Astrocyte (in vitro differentiated cells and primary cell): ENCODE data around the gene RPL21. TPM values are rescaled to one million over a fixed set of nuclear protein-coding genes. Genes with fewer than 3 reads are reported as not detected.

Experiments used
- DNase-seq: peaks from one replicate; pipeline ENCODE4 v3.0.0-alpha.2; 2010; ENCODE audit warnings: low read depth
- FAIRE-seq: peaks from 2 replicates; lab custom pipeline; 2011; peaks lifted over from hg19 to GRCh38; lab: Jason Lieb, UNC
- H2AFZ ChIP-seq: 2 replicates; pipeline ENCODE4 v1.6.0; 2012; ENCODE audit warnings: low read depth, low read length, inconsistent platforms
- H3K27ac ChIP-seq: 2 replicates; pipeline ENCODE4 v1.5.1; 2011; ENCODE audit warnings: low read depth, low read length, inconsistent platforms
- H3K27me3 ChIP-seq: 2 replicates; pipeline ENCODE4 v1.6.0; 2011; ENCODE audit warnings: low read length, inconsistent platforms; ENCODE audit not compliant: insufficient read depth
- H3K36me3 ChIP-seq: 2 replicates; pipeline ENCODE4 v1.5.1; 2011; ENCODE audit warnings: low read length, inconsistent platforms; ENCODE audit not compliant: insufficient read depth
- H3K4me1 ChIP-seq: 2 replicates; pipeline ENCODE4 v1.5.1; 2011; ENCODE audit warnings: low read length, inconsistent platforms; ENCODE audit not compliant: insufficient read depth
- H3K4me2 ChIP-seq: 2 replicates; pipeline ENCODE4 v1.6.0; 2012; ENCODE audit warnings: low read length, inconsistent platforms
- H3K4me3 ChIP-seq: 2 replicates; pipeline ENCODE4 v1.5.1; 2011; ENCODE audit warnings: low read depth, mild to moderate bottlenecking, low read length, inconsistent platforms; ENCODE audit not compliant: insufficient read depth
- H3K79me2 ChIP-seq: 2 replicates; pipeline ENCODE4 v1.6.0; 2012; ENCODE audit warnings: mild to moderate bottlenecking, low read length, inconsistent platforms; ENCODE audit not compliant: insufficient read depth
- H3K9ac ChIP-seq: 2 replicates; pipeline ENCODE4 v1.6.0; 2012; ENCODE audit warnings: mild to moderate bottlenecking, low read length, inconsistent platforms
- H3K9me3 ChIP-seq: 2 replicates; pipeline ENCODE4 v1.5.1; 2012; ENCODE audit warnings: low read depth, mild to moderate bottlenecking, low read length, inconsistent platforms; ENCODE audit not compliant: insufficient read depth
- H4K20me1 ChIP-seq: 2 replicates; pipeline ENCODE4 v1.6.0; 2012; ENCODE audit warnings: low read length, inconsistent platforms; ENCODE audit not compliant: insufficient read depth
- H3K27ac Mint-ChIP-seq: one replicate; pipeline ENCODE4 v1.8.0; 2021; ENCODE audit warnings: mild to moderate bottlenecking, mixed read lengths; ENCODE audit not compliant: unreplicated experiment
- H3K27me3 Mint-ChIP-seq: one replicate; pipeline ENCODE4 v1.8.0; 2021; ENCODE audit warnings: low read depth, mixed read lengths; ENCODE audit not compliant: unreplicated experiment
- H3K36me3 Mint-ChIP-seq: one replicate; pipeline ENCODE4 v1.8.0; 2021; ENCODE audit warnings: low read depth, mixed read lengths; ENCODE audit not compliant: unreplicated experiment
- H3K4me1 Mint-ChIP-seq: one replicate; pipeline ENCODE4 v1.8.0; 2021; ENCODE audit warnings: low read depth, mixed read lengths; ENCODE audit not compliant: unreplicated experiment
- H3K4me3 Mint-ChIP-seq: one replicate; pipeline ENCODE4 v1.8.0; 2021; ENCODE audit warnings: mild to moderate bottlenecking, moderate library complexity, mixed read lengths; ENCODE audit not compliant: unreplicated experiment
- H3K9me3 Mint-ChIP-seq: one replicate; pipeline ENCODE4 v1.8.0; 2021; ENCODE audit warnings: mild to moderate bottlenecking, mixed read lengths; ENCODE audit not compliant: unreplicated experiment
- CTCF ChIP-seq: IDR thresholded peaks from 2 replicates; pipeline ENCODE4 v1.5.1; 2011; ENCODE audit warnings: low read depth, mild to moderate bottlenecking, inconsistent platforms, low read length, moderate library complexity; ENCODE audit not compliant: insufficient read depth
- EZH2 ChIP-seq: IDR thresholded peaks from 2 replicates; pipeline ENCODE4 v1.6.1; 2012; ENCODE audit warnings: mild to moderate bottlenecking, low read length, inconsistent platforms; ENCODE audit not compliant: insufficient read depth
- total RNA-seq: library from RNA; stranded (reverse); gene quantifications from 2 replicates; pipeline ENCODE4 v1.2.1, GENCODE V29; 2021

RPL21 gene
- total RNA-seq, 1 donor from 2014 or later = 728 TPM

GRCh38 chr13:27228131-27228530 is 23.2 kb upstream of the RPL21 start:
- Histone ChIP-seq H3K36me3 (no peaks in the 10 kb centered on the region), H3K27ac (no peak overlapping the region), H3K4me3 (no peak overlapping the region), H3K4me1 (no peaks in the 10 kb centered on the region), H3K9ac (no peak overlapping the region), H3K9me3 (no peaks in the 10 kb centered on the region), H3K4me2 (no peak overlapping the region), H2AFZ (no peak overlapping the region), H4K20me1 (no peaks in the 10 kb centered on the region), H3K79me2 (no peaks in the 10 kb centered on the region), H3K27me3 (no peaks in the 10 kb centered on the region)
- TF ChIP-seq EZH2 (no peak), CTCF (no peak)
- Mint-ChIP-seq H3K9me3 (peaks cover 8% of the 10 kb centered on the region), H3K4me3 (no peak overlapping the region), H3K27ac (no peak overlapping the region), H3K27me3 (no peaks in the 10 kb centered on the region), H3K4me1 (no peaks in the 10 kb centered on the region), H3K36me3 (peaks cover 3% of the 10 kb centered on the region)
- FAIRE-seq = no peak
- DNase-seq = no peak

- FAIRE-seq = no peak
Observed at GRCh38 chr13:27229642-27230041, 21.7 kb upstream of the RPL21 start.

More at GRCh38 chr13:27229642-27230041, 21.7 kb upstream of the RPL21 start:
- Histone ChIP-seq H3K9me3 (no peaks in the 10 kb centered on the region), H3K4me2 (no peak overlapping the region), H3K27me3 (no peaks in the 10 kb centered on the region), H3K79me2 (no peaks in the 10 kb centered on the region), H3K27ac (no peak overlapping the region), H3K36me3 (no peaks in the 10 kb centered on the region), H3K9ac (no peak overlapping the region), H2AFZ (no peak overlapping the region), H4K20me1 (no peaks in the 10 kb centered on the region), H3K4me3 (no peak overlapping the region), H3K4me1 (no peaks in the 10 kb centered on the region)
- peaks cover 5% of the 10 kb centered on the region for H3K36me3 Mint-ChIP-seq
- H3K4me3 Mint-ChIP-seq = no peak overlapping the region
- H3K27me3 Mint-ChIP-seq = no peaks in the 10 kb centered on the region
- DNase-seq = no peak
- no peak for TF ChIP-seq CTCF
- TF ChIP-seq EZH2 = no peak
- H3K9me3 Mint-ChIP-seq = peaks cover 8% of the 10 kb centered on the region
- H3K27ac Mint-ChIP-seq = no peak overlapping the region
- no peaks in the 10 kb centered on the region for H3K4me1 Mint-ChIP-seq
